ENCODE results near the gene NUDT22. TPM values are rescaled to one million over a fixed set of nuclear protein-coding genes. Genes with fewer than 3 reads are reported as not detected.
A peak's percentile ranks its signal among the peaks of the same experiment; 100 is the strongest.

Gene NUDT22
- total and polyA plus RNA-seq, 2 donors (not counting 1 experiment from before 2014, with no cell fraction given): 104 to 139 TPM

DNA sequence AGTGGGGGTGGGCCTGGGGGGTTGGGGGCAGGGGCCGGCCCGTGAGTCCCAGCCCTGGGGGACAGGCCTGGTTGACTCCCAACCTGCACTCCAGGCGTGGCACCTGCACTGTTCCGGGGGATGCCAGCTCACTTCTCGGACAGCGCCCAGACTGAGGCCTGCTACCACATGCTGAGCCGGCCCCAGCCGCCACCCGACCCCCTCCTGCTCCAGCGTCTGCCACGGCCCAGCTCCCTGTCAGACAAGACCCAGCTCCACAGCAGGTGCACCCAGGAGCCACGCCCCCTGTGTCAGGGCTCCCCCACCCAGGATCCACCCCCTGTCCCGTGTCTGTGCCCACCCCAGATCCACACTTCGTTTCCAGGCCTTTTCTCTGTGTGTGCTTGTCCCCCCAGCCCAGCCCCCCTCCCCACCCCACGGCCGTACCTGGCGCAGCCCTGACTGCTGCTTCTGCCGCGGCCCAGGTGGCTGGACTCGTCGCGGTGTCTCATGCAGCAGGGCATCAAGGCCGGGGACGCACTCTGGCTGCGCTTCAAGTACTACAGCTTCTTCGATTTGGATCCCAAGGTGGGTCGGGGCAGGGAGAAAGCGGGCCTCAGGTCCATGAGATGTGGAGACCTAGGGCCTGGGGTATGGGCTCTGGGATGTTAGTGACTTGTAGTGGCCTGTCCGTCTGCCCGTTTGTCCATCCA is 14.7 kb upstream of the NUDT22 start:
- POLR2A ChIA-PET: interaction anchor here (1.7 kb wide), 1 partner anchor 14 kb away, joined by 4 read pairs; no protein-coding TSS in a partner anchor
- no peak overlapping the region for H3K4me2 ChIP-seq (replicated peaks; ENCODE audit: low read depth, low read length, poor library complexity, severe bottlenecking)
- no peak overlapping the region for H3K9ac ChIP-seq (ENCODE audit: low read length)
- no peak for ATAC-seq (ENCODE audit: low read depth)
- peaks cover 14 to 50% of the 10 kb centered on the region in 2 donors for H3K4me1 ChIP-seq (ENCODE audit: control insufficient read depth in 2 of 2, insufficient read depth in 2 of 2, low read length in 2 of 2)
- peak overlapping the region; percentile 50 for H3K27ac Mint-ChIP-seq
- H2AFZ ChIP-seq (ENCODE audit: insufficient read depth, low read depth, low read length, poor library complexity, severe bottlenecking): no peak overlapping the region
- 95% methylated on average over 20 of the region's 30 CpGs for WGBS (ENCODE audit: insufficient coverage)
- H3K4me1 Mint-ChIP-seq: peaks cover 53% of the 10 kb centered on the region
- intact Hi-C loops (cut with micrococcal nuclease): no loop called here
- no peak overlapping the region for H3K4me3 ChIP-seq (ENCODE audit: control extremely low read depth in 1 of 5, extremely low read depth in 1 of 5, insufficient read depth in 1 of 5, low read depth in 2 of 5, low read length in 4 of 5)
- H3K27me3 ChIP-seq (replicated peaks in 1 of 4; ENCODE audit: control extremely low read depth in 1 of 4, control insufficient read depth in 3 of 4, insufficient read depth in 4 of 4, low read length in 3 of 4): no peaks in the 10 kb centered on the region
- H4K20me1 ChIP-seq (ENCODE audit: control insufficient read depth, insufficient read depth, low read length, poor library complexity, severe bottlenecking): peaks cover 37% of the 10 kb centered on the region
- H3K79me2 ChIP-seq (ENCODE audit: control insufficient read depth, insufficient read depth, low read length): peaks cover 34% of the 10 kb centered on the region
- H3K27ac ChIP-seq (ENCODE audit: low read length in 2 of 2): no peak overlapping the region
- DNase-seq: no peak
- CTCF ChIA-PET: interaction anchor here (0.7 kb wide), 1 partner anchor 90 kb away, joined by 3 read pairs; no protein-coding TSS in a partner anchor
- H3K9me3 Mint-ChIP-seq (ENCODE audit: insufficient read depth): no peaks in the 10 kb centered on the region
- no peak for TF ChIP-seq EZH2 (IDR thresholded peaks at IDR 0.05; ENCODE audit: borderline replicate concordance, insufficient read depth, low read depth, low read length, poor library complexity, severe bottlenecking)
- TF ChIP-seq, protein P1, sequence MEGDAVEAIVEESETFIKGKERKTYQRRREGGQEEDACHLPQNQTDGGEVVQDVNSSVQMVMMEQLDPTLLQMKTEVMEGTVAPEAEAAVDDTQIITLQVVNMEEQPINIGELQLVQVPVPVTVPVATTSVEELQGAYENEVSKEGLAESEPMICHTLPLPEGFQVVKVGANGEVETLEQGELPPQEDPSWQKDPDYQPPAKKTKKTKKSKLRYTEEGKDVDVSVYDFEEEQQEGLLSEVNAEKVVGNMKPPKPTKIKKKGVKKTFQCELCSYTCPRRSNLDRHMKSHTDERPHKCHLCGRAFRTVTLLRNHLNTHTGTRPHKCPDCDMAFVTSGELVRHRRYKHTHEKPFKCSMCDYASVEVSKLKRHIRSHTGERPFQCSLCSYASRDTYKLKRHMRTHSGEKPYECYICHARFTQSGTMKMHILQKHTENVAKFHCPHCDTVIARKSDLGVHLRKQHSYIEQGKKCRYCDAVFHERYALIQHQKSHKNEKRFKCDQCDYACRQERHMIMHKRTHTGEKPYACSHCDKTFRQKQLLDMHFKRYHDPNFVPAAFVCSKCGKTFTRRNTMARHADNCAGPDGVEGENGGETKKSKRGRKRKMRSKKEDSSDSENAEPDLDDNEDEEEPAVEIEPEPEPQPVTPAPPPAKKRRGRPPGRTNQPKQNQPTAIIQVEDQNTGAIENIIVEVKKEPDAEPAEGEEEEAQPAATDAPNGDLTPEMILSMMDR (IDR thresholded peaks at IDR 0.05): no peak
- H3K9me3 ChIP-seq (ENCODE audit: control extremely low read depth in 1 of 3, control insufficient read depth in 2 of 3, insufficient read depth in 1 of 3, low read length in 2 of 3): no peaks in the 10 kb centered on the region
- H3K36me3 ChIP-seq (replicated peaks in 1 of 2; ENCODE audit: control extremely low read depth in 1 of 2, control insufficient read depth in 1 of 2, extremely low read depth in 1 of 2, insufficient read depth in 2 of 2, low read length in 1 of 2): peaks cover 0 to 34% of the 10 kb centered on the region in 2 experiments
- H3K27me3 Mint-ChIP-seq: no peaks in the 10 kb centered on the region
- no peak overlapping the region for H3K4me3 Mint-ChIP-seq

DNA sequence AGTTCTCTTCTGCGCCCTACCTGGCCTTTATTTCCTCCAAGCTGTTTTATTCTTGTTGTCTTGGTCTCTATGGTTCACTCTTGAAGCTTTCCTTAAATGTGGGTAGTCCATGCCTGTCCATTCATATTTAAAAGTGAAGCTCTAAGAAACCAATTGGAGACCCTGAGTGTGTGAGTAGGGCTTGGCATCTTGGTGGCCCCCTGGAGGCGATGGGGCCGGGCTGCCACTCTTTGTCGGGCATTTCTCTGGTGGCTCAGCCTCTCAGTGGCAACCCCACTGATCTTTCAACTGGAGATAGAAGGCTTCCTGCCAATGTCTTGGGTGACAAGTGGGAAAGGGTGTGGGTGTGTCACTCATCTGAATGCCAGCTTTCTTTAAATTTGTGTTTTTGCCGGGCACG is 9.2 kb upstream of the NUDT22 start:
- H3K4me3 Mint-ChIP-seq: no peak overlapping the region
- peaks cover 32% of the 10 kb centered on the region for H4K20me1 ChIP-seq (ENCODE audit: control insufficient read depth, insufficient read depth, low read length, poor library complexity, severe bottlenecking)
- no peak overlapping the region for H3K4me3 ChIP-seq (ENCODE audit: control extremely low read depth in 1 of 5, extremely low read depth in 1 of 5, insufficient read depth in 1 of 5, low read depth in 2 of 5, low read length in 4 of 5)
- no peak for TF ChIP-seq EZH2 (IDR thresholded peaks at IDR 0.05; ENCODE audit: borderline replicate concordance, insufficient read depth, low read depth, low read length, poor library complexity, severe bottlenecking)
- TF ChIP-seq, protein P1 (IDR thresholded peaks at IDR 0.05): no peak
- H3K36me3 ChIP-seq (replicated peaks in 1 of 2; ENCODE audit: control extremely low read depth in 1 of 2, control insufficient read depth in 1 of 2, extremely low read depth in 1 of 2, insufficient read depth in 2 of 2, low read length in 1 of 2): peaks cover 0 to 51% of the 10 kb centered on the region in 2 experiments
- H3K27ac ChIP-seq (ENCODE audit: low read length in 2 of 2): no peak overlapping the region
- peaks cover 3 to 23% of the 10 kb centered on the region in 2 donors for H3K4me1 ChIP-seq (ENCODE audit: control insufficient read depth in 2 of 2, insufficient read depth in 2 of 2, low read length in 2 of 2)
- no peaks in the 10 kb centered on the region for H3K9me3 Mint-ChIP-seq (ENCODE audit: insufficient read depth)
- 78% methylated on average over 5 of the region's 6 CpGs for WGBS (ENCODE audit: insufficient coverage)
- CTCF ChIA-PET: interaction anchor here (0.8 to 6.9 kb wide), 5 partner anchors 9 to 86 kb away, joined by 3 to 62 read pairs (median 4); partner anchors contain the start of genes FERMT3, NUDT22, PLCB3 and TRPT1
- no peaks in the 10 kb centered on the region for H3K27me3 Mint-ChIP-seq
- no peak overlapping the region for H2AFZ ChIP-seq (ENCODE audit: insufficient read depth, low read depth, low read length, poor library complexity, severe bottlenecking)
- no peak for DNase-seq
- peak; percentile 28 for ATAC-seq (ENCODE audit: low read depth)
- no peak overlapping the region for H3K4me2 ChIP-seq (replicated peaks; ENCODE audit: low read depth, low read length, poor library complexity, severe bottlenecking)
- intact Hi-C loops (cut with micrococcal nuclease): no loop called here
- no peak overlapping the region for H3K9ac ChIP-seq (ENCODE audit: low read length)
- POLR2A ChIA-PET: interaction anchor here (1.0 to 1.2 kb wide), 2 partner anchors 8 to 21 kb away, joined by 6 to 8 read pairs; no protein-coding TSS in a partner anchor
- H3K9me3 ChIP-seq (ENCODE audit: control extremely low read depth in 1 of 3, control insufficient read depth in 2 of 3, insufficient read depth in 1 of 3, low read length in 2 of 3): no peaks in the 10 kb centered on the region
- peaks cover 22% of the 10 kb centered on the region for H3K4me1 Mint-ChIP-seq
- H3K27ac Mint-ChIP-seq: no peak overlapping the region
- no peaks in the 10 kb centered on the region for H3K27me3 ChIP-seq (replicated peaks in 1 of 4; ENCODE audit: control extremely low read depth in 1 of 4, control insufficient read depth in 3 of 4, insufficient read depth in 4 of 4, low read length in 3 of 4)
- peaks cover 20% of the 10 kb centered on the region for H3K79me2 ChIP-seq (ENCODE audit: control insufficient read depth, insufficient read depth, low read length)
